GM18870 (cell line): ENCODE results near the gene CACNA1H.
"Not testable (repeated sequence)": the region's sequence is repeated elsewhere in the genome, so short reads cannot be mapped to it uniquely, and the experiment has no call there.

ENCODE experiments used
- ATAC-seq: cut with Tn5 transposase; IDR thresholded peaks from one replicate; pipeline ENCODE4 v1.9.1; 2021; ENCODE audit warnings: moderate library complexity; ENCODE audit not compliant: unreplicated experiment

Gene CACNA1H

DNA sequence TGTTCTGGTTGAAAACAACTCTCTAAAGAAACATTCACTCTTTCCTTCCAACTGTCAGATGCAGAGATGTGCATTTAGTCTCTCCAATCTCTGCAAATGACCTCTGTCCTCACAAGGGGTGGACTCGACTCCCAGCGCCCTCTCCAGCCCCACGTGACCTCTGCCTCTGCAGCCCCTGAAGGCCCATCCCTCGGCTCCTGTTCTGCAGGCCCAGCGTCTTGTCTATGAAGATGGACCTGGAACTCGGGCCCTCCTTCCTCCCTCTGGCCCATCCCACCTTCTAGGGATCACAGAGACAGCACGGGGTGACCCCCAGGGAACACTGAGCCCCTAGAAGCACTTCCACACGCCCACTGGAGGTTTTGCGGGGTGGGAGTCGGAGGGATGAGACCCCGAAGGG lies 90.5 kb downstream of the CACNA1H start:
- ATAC-seq = not testable (repeated sequence)

DNA sequence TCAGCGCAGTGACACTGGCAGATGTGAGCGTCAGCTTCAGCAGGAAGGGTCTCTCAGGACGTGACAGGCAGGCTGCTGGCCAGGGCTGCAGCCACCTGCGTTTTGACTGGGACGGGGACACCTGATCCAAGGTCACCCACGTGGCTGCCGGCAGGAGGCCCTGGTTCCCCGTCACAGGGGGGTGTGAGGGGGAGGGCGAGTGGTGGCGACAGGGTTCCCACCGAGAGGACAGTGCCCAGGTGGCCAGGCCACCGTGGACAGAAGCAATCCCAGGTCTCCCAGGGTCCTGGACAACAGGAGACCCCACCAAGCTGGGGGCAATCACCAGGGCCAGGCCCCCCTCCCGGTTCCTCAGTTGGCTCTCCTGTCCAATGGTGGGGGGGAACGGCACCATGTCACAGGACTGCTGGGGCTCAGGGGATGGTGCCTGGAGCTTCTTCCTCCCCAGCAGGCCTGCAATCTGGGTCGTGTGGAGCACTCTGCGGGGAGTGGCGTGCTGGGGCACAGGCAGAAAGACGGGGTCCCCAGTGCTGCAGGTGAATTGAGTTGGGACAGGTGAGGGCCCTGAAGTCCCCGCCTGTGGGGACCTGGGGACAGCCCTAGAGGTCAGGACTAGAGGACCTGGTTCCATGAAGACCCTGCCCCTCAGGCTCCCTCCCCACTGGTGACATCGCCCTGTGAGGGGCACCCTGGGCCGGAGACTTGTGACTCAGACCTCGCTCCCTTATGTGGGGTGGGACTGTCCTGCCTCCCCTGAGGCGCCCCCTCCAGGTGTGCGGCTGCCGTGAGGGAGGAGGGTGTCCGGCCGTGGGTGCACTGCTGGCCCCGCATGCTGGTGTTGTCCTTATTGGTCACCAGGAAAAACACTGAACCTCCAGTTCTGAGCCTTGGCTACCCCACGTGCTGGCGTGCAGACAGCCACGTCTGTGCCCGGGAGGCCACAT lies 91.3 kb downstream of the CACNA1H start:
- not testable (repeated sequence) for ATAC-seq

DNA sequence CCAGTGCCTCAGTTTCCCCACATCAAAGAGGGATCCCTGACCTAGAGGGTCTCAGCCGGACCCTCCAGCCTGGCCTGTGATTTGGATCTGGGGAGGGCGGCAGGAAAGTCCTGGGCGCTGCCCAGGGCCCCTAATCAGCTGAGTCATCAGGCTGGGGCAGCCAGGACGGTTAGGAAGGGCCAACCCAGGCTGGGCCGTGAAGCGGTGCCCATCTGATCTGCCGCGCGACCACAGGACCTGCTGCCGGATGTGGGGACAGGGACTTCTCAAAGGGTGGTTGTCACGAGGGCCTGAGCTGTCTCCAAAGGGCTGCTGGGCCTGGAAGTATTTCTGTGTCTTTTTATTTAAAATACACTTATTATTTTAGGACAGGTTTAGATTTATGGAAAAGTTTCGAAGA lies 92.0 kb downstream of the CACNA1H start:
- ATAC-seq = no peak

DNA sequence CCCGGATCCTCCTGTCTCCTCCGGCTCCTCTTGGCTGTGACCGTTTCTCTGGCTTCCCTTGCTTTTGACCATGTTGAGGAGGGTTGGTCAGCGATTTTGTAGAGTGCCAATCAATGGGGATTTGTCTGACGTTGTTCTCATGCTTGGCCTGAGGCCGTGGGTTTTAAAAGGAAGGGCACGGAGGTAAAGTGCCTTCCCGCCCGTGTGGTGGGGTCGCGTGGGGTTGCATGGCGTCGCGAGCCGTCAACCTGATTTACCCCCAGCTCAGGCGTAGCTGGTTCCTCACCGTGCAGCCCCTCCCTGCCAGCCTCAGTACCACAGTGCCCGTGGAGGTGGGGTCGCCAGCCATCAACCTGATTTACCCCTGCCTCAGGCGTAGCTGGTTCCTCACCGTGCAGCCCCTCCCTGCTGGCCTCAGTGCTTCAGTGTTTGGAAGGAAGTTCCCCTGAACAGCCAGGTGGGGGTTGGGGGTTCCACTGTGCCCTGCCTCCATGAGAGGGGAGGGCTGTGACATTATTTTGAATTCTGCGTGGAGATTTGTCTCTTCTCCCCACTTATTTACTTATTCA lies 92.6 kb downstream of the CACNA1H start:
- ATAC-seq = no peak

DNA sequence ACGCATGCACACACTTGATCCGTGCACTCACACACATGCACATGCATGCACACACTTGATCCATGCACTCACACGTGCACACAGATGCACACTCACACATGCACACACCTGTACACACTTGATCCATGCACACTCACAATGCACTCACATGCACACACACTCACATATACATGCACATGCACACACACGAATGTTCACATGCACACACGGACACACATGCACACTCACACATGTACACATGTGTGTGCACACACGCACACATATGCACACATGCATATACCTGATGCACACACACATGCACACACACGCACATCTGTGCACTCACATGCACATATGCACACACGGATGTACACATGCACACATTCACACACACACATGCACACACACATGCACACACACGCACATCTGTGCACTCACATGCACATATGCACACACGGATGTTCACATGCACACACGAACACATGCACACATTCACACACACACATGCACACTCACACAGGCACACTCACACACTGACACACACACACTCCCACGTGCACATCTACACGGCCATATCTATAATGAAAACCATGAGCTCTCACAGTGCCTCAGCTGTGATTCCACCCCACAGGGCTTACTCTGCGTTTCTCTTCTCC lies 95.1 kb downstream of the CACNA1H start:
- ATAC-seq = not testable (repeated sequence)

DNA sequence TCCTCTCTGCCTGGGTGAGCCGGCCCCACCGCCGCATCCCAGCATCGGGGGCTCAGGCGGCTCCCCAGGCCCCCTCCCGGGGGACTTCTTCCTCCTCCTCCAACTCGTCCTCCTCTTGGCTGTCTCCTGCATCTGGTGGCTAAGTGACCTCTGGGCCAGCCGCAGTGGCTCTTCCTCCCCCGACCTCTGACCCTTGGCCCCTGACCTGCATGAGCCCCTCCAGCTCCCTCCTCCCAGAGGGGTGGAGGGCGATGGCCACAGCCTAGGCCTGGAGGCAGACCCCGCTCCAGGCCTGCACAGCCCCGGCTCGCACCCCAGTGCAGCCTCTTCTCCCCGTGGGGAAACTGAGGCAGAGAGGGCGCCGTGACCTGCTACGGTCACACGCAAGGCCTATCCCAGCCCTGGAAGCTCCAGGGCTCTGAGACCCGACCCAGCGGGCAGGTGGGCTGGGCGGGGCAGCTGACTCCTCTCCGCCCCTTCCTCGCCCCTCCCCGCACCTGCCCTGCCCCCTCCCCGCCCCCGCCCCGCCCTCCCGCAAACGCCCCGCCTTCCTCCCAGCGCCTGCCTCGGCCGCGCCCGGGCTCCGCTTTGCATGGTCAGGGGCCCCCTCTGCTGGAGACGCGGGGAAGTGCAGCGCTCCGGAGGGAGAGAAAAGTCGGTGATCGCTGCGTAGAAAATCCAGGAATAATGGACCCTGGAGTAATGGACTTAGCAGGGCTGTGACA lies 96.3 kb downstream of the CACNA1H start:
- not testable (repeated sequence) for ATAC-seq

DNA sequence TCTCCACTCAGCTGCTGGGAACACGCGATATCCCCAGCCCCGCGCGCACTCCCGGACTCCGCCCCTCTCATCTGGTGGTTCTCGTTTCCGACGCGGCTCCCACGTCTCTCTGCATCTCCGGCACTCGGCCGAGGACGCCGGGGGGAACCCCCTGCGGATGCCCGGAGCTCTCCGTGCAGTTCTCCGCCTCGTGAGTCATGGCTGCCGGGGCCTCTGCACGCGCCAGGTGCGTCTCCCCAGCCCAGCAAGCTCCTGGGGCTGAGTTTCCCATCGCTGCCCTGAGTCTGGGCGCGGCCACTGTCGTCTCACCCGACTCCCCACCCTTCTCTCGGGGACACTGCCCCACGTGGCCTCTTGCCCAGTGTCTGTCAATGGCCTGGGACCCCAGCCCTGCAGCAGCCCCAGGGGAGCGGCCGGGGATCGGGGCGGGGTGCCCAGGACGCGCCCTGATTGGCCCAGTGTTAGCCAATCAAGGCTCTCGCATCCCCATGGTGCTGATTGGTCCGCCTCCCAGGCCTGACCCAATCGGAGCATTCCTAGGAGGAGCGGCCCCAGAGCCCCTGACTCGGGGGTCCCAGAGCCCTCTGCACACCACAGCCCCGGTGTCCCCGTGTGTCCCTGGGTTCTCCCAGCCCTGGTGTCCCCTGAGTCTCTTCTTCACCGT lies 100.9 kb downstream of the CACNA1H start:
- ATAC-seq = not testable (repeated sequence)

DNA sequence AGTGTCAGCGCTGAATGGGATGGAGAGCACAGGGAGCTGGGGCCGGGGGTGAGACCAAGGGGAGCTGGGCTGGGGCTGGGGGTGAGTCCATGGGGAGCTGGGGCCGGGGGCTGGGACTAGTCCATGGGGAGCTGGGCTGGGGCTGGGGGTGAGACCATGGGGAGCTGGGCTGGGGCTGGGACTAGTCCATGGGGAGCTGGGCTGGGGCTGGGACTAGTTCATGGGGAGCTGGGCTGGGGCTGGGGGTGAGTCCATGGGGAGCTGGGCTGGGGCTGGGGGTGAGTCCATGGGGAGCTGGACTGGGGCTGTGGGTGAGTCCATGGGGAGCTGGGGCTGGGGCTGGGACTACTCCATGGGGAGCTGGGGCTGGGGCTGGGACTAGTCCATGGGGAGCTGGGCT lies 101.9 kb downstream of the CACNA1H start:
- ATAC-seq = not testable (repeated sequence)

DNA sequence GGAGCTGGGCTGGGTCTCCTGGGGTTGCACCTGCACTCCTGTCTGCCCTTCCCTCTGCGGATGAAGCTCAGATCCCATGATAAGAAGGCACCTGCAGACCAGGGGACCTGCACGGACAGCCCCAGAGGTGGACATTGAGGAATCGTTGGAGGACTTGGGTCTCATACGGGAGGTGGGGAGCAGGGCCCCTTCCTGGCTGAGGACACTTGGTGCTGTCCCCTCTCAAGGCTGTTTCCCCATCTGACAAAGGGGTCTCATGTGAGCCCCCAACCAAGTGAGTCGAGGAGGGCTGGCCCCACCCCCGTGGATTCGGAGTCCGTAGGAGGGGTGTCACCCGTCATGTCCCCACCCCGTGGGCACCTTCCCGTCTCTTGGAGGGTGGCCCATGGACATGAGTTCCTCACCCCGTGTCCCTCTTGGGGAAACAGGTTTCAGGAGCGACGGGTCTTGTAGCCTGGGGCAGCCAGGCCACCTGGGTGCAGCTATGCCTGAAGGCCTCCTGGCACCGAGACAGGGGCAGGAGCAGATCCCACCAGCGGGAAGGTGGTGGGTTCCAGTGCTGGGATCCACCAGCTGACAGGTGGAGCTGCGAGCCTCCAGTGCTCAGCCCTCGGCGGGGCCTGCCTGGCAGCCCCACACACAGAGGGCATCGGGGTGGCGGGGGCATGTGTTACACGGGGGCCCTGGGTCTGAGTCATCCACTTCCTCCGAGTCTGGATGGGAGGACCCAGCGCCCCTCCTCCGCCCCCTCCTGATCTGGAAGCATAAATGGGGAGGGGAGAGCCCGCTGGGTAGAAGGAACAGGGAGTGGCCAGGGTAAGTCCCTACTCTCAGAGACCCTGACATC lies 102.6 kb downstream of the CACNA1H start, which contains the start of gene TPSD1:
TPSD1 (plus strand) TSS at position 794 of the 847 bp plus-strand sequence. CDS start 212 bp downstream, outside the sequence.
- not testable (repeated sequence) for ATAC-seq

DNA sequence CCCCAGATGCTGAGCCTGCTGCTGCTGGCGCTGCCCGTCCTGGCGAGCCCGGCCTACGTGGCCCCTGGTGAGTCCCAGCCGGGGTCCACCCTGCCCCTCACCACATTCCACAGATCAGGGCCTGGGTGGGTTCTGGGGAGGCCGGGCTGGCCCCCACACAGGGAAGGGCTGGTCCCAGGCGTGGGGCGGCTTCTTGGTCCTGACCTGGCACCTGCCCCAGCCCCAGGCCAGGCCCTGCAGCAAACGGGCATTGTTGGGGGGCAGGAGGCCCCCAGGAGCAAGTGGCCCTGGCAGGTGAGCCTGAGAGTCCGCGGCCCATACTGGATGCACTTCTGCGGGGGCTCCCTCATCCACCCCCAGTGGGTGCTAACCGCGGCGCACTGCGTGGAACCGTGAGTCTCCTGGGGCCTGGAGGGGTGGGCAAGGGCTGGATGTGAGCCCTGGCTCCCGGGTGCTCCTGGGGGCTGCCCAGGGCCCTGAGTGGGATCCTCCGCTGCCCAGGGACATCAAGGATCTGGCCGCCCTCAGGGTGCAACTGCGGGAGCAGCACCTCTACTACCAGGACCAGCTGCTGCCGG lies 103.5 kb downstream of the CACNA1H start:
- ATAC-seq = not testable (repeated sequence)

DNA sequence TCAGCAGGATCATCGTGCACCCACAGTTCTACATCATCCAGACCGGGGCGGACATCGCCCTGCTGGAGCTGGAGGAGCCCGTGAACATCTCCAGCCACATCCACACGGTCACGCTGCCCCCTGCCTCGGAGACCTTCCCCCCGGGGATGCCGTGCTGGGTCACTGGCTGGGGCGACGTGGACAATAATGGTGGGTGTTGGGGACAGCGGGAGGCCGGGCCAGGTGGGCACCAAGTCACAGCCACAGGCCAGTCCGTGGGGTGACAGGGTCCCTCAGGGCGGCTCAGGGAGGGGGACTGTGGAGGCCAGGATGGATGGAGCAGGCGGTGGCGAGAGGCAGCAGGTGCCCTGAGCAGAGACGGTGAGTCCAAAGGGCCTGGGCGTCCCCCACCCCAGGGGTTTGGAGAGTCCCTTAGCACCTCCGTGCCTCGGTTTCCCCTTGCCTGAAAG lies 104.0 kb downstream of the CACNA1H start:
- ATAC-seq = no peak

DNA sequence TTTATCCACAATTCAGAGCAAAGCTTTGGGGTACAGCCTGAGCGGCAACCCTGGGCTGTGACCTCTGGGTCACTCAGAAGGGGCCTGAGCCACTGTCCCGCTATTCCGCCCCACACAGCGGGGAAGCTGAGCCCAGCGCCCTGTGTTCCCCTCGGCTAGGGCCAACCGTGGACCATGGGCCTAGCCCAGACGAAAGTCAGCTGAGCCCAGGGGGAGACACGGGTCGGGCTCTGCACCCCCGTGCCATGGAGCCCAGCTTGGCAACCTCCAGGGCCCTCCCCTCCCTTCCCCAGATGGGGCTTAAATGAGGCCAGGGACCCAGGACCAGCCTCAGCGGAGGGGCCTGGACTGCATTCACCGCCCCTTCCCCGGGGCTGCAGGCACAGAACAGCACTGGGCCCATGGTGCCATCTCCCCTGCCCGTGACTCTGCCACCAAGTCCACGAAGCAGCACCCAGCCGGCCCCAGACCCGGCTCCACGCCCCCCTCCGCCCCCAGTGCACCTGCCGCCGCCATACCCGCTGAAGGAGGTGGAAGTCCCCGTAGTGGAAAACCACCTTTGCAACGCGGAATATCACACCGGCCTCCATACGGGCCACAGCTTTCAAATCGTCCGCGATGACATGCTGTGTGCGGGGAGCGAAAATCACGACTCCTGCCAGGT lies 104.8 kb downstream of the CACNA1H start:
- no peak for ATAC-seq

DNA sequence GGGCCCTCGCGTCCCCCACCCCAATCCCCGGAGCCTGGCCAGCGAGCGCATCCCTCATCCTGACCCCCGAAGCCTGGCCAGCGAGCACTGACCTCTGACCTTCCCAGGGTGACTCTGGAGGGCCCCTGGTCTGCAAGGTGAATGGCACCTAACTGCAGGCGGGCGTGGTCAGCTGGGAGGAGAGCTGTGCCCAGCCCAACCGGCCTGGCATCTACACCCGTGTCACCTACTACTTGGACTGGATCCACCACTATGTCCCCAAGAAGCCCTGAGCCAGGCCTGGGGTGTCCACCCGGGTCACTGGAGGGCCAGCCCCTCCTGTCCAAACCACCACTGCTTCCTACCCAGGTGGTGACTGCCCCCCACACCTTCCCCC lies 105.3 kb downstream of the CACNA1H start:
- ATAC-seq = no peak

DNA sequence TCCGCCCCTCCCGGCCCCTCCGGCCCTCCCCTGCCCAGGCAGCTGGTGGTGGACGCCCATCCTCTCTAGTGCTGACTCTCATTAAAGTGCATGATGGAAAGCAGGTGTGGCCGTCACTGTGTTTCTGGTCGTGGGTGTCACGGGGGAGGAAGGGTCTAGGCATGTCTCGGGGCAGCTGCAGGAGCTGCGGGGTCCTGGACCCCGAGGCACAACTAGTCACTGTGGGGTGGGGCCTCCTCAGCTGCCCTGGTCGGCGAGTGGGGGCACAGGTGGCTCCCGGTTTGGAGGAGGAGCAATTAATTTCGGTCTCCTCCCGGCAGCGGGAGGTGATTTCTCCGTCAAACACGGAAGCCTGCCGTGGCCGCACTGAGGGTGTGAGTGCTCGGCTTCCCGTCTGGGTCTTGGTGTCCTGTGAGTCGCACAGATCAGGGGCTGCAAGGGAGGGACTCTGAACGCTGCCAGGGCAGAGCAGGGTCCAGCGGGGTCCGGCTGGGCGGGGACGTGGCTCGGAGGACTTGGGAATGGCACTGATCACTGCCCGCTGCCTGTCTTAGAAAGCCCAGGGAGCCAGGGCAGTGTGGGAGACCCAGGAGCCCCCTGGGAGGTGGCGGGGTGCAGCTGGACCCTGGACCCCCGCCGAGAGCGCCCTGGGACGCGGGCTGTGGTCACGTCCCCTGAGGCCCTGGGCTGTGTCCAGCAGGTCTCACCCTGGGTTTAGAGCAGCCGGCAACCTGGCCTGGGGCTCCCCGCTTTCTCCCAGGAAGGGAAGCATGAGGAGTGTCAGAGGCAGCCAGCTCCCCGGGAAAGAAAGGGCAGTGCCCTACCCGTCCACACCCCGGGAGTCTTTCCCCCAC lies 106.2 kb downstream of the CACNA1H start:
- ATAC-seq = no peak

DNA sequence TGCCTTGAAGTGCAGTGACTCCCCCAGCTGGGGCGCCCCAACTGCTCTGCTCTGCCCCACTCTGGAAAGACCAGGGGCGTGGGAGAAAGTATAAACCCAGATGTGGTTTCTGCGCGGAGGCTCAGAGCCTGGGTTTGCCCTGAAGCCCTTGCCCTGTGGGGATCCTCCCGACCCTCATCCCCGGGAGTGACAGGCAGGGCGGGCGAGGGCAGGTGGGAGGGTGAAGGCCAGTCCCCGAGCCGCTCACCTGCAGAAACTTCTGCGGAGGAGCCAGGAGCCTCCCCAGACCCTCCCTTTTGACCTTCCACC lies 106.8 kb downstream of the CACNA1H start:
- ATAC-seq = no peak

DNA sequence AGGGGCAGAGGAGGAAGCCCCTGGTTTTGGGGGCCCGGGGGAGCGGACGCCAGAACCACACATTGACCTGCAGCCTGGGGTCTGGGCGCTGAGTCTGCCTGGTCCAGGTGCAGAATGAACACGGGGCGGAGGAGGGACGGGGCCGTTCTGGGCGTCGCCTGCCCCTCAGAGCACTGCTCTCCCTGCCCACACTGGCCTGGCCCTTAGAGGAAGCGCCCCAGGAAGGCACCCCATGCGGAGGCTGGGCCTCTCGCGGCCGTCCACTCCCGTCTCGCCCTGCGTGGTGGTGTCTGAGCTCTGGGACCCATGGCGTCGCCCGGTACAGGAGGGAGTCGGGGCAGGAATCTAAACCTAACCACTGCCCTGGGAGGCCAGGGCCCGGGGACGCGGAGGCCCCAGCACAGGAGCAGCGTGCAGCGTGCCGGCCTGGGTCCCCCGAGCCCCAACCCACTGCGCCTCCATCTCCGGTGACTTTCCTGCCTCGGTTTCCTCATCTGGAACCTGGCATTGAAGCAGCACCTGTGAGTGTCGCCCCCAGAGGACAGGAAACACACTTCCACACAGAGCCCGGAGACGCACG lies 107.3 kb downstream of the CACNA1H start:
- no peak for ATAC-seq

DNA sequence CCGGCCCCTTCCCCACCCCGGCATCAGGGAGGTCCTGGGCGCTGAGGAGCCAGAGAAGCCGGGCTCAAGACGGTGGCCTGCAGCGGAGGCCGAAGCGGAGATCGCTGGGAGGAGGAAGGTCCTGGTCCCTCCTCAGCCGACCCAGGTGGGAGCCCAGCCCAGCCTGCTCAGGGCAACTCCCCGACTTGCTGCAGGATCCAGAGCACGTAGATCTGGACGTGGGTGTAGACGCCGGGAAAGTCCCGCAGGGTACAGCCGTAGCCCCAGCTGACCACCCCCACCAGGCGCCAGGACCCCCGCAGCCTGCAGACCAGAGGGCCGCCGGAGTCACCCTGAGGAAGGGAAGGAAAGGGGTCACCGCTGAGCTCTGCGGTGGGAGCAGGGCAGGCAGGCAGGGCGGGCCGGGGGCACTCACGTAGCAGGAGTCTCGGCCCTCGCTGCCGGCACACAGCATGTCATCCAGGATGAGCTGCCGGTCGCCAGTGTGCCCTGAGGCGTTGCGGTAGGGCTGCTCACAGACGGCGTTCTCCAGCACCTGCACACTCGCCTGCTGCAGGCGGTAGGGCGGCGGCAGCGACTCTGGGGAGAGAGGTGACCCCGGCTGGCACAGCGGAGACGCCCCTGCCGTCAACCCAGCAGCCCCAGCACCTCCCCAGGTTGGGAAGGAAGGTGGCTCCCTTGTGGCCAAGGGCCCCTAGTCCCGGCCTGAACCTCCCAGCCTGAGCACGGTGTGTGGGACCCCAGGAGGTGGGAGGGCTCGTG lies 108.4 kb downstream of the CACNA1H start:
- ATAC-seq = no peak
